ENCODE measurements around the gene RDH8. TPM values are rescaled to one million over a fixed set of nuclear protein-coding genes. Genes with fewer than 3 reads are reported as not detected.

The RDH8 gene
- total RNA-seq, 1 experiment from 2014 or later = not detected

- peaks cover 20% of the 10 kb centered on the region for H3K9me3 ChIP-seq (ENCODE audit: low read length)
- intact Hi-C loops (cut with micrococcal nuclease) = no loop called here
Observed at GRCh38 chr19:10037809-10038208, 24.5 kb downstream of the RDH8 start.

GRCh38 chr19:10043286-10043927 lies 30.1 kb downstream of the RDH8 start:
- Histone ChIP-seq H3K9me3 (ENCODE audit: low read length) (peaks cover 40% of the 10 kb centered on the region), H3F3A (ENCODE audit: low read length, unreplicated experiment) (no peaks in the 10 kb centered on the region), H3K4me3 (ENCODE audit: low read length) (no peak overlapping the region), H3K9me2 (replicated peaks; ENCODE audit: low read length) (no peaks in the 10 kb centered on the region), H3K27me3 (ENCODE audit: low read length) (no peaks in the 10 kb centered on the region), H2AFZ (ENCODE audit: low read length) (no peak overlapping the region), H3K27ac (ENCODE audit: low read length) (no peak overlapping the region), H4K20me1 (ENCODE audit: low read length) (no peaks in the 10 kb centered on the region), H3K4me2 (ENCODE audit: low read length) (no peak overlapping the region), H3K79me2 (ENCODE audit: low read length) (no peaks in the 10 kb centered on the region), H3K4me1 (ENCODE audit: insufficient read depth, low read length) (no peaks in the 10 kb centered on the region), H3K9ac (ENCODE audit: low read length) (no peak overlapping the region), H3K36me3 (ENCODE audit: low read depth, low read length) (no peaks in the 10 kb centered on the region)
- ATAC-seq = no peak
- CTCF ChIA-PET = interaction anchor here (0.6 kb wide), 1 partner anchor 345 kb away, joined by 3 read pairs; no protein-coding TSS in a partner anchor
- intact Hi-C loops (cut with micrococcal nuclease) = no loop called here
- POLR2A ChIA-PET (ENCODE audit: unreplicated experiment) = no interaction called here
- no TSS peak for BruUV-seq (replicated peaks)
- TF ChIP-seq CTCF (conservative IDR thresholded peaks at IDR 0.05; ENCODE audit: low read depth, low read length) (no peak), EZH2phosphoT487 (IDR thresholded peaks at IDR 0.05; ENCODE audit: borderline replicate concordance, low read length) (no peak), EZH2 (IDR thresholded peaks at IDR 0.05; ENCODE audit: low read length, unreplicated experiment) (no peak)
- peak; percentile 23 for DNase-seq

More at GRCh38 chr19:10037809-10038208, 24.5 kb downstream of the RDH8 start:
- Histone ChIP-seq H3K4me1 (ENCODE audit: insufficient read depth, low read length) (no peaks in the 10 kb centered on the region), H3K36me3 (ENCODE audit: low read depth, low read length) (no peaks in the 10 kb centered on the region), H3K27ac (ENCODE audit: low read length) (no peak overlapping the region), H3K4me3 (ENCODE audit: low read length) (no peak overlapping the region), H3K9me2 (replicated peaks; ENCODE audit: low read length) (no peaks in the 10 kb centered on the region), H3K79me2 (ENCODE audit: low read length) (no peaks in the 10 kb centered on the region), H3F3A (ENCODE audit: low read length, unreplicated experiment) (no peaks in the 10 kb centered on the region), H2AFZ (ENCODE audit: low read length) (no peak overlapping the region), H3K9ac (ENCODE audit: low read length) (no peak overlapping the region), H3K4me2 (ENCODE audit: low read length) (no peak overlapping the region), H4K20me1 (ENCODE audit: low read length) (no peaks in the 10 kb centered on the region), H3K27me3 (ENCODE audit: low read length) (peaks cover 31% of the 10 kb centered on the region)
- ChIA-PET POLR2A (ENCODE audit: unreplicated experiment) (no interaction called here), CTCF (no interaction called here)
- TF ChIP-seq EZH2phosphoT487 (IDR thresholded peaks at IDR 0.05; ENCODE audit: borderline replicate concordance, low read length) (no peak), EZH2 (IDR thresholded peaks at IDR 0.05; ENCODE audit: low read length, unreplicated experiment) (no peak), CTCF (conservative IDR thresholded peaks at IDR 0.05; ENCODE audit: low read depth, low read length) (no peak)
- BruUV-seq (replicated peaks) = no TSS peak
- ATAC-seq (no peak), DNase-seq (no peak)

GRCh38 chr19:10044390-10044789 lies 31.1 kb downstream of the RDH8 start:
- H3K9ac ChIP-seq (ENCODE audit: low read length) = no peak overlapping the region
- no peaks in the 10 kb centered on the region for H3K4me1 ChIP-seq (ENCODE audit: insufficient read depth, low read length)
- H3K9me3 ChIP-seq (ENCODE audit: low read length) = peaks cover 40% of the 10 kb centered on the region
- intact Hi-C loops (cut with micrococcal nuclease) = no loop called here
- H3K27ac ChIP-seq (ENCODE audit: low read length) = no peak overlapping the region
- H3K27me3 ChIP-seq (ENCODE audit: low read length) = no peaks in the 10 kb centered on the region
- TF ChIP-seq CTCF (conservative IDR thresholded peaks at IDR 0.05; ENCODE audit: low read depth, low read length) (no peak), EZH2phosphoT487 (IDR thresholded peaks at IDR 0.05; ENCODE audit: borderline replicate concordance, low read length) (no peak), EZH2 (IDR thresholded peaks at IDR 0.05; ENCODE audit: low read length, unreplicated experiment) (no peak)
- no peak overlapping the region for H3K4me2 ChIP-seq (ENCODE audit: low read length)
- DNase-seq (no peak), ATAC-seq (no peak)
- no peaks in the 10 kb centered on the region for H3K36me3 ChIP-seq (ENCODE audit: low read depth, low read length)
- H3K79me2 ChIP-seq (ENCODE audit: low read length) = no peaks in the 10 kb centered on the region
- BruUV-seq (replicated peaks) = no TSS peak
- POLR2A ChIA-PET (ENCODE audit: unreplicated experiment) = no interaction called here
- no peaks in the 10 kb centered on the region for H4K20me1 ChIP-seq (ENCODE audit: low read length)
- H3K4me3 ChIP-seq (ENCODE audit: low read length) = no peak overlapping the region
- CTCF ChIA-PET = no interaction called here
- H3F3A ChIP-seq (ENCODE audit: low read length, unreplicated experiment) = no peaks in the 10 kb centered on the region
- no peak overlapping the region for H2AFZ ChIP-seq (ENCODE audit: low read length)
- H3K9me2 ChIP-seq (replicated peaks; ENCODE audit: low read length) = no peaks in the 10 kb centered on the region

All from PC-3 (cell line).